ENCODE data around the gene KRTCAP3. TPM values are rescaled to one million over a fixed set of nuclear protein-coding genes. Genes with fewer than 3 reads are reported as not detected.

KRTCAP3 gene
- total and polyA plus RNA-seq, 2 donors (not counting 3 experiments of a cell fraction or from before 2014, with no cell fraction given): 2.1 to 4.0 TPM

DNA sequence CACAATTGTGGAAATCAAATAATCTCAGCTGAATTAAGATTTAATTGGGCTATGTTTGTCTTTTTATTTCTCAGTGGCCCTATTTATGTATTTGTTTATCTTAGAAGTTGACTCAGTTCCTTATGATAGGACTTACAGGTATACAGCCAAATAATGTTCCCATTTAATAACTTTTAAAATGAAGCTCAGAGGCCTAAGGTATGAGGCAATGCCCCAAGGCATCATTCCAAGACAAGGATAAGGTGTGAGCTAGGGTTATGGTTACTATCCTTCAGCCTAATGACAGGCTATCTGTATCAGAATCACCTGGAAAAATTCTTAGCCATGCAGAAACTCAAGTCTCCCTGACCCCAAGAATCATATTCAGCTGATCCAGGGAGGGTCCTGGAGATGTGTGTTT lies 21.2 kb upstream of the KRTCAP3 start:
- H3K4me1 ChIP-seq (ENCODE audit: control insufficient read depth, extremely low read depth, insufficient read depth, low read length): no peaks in the 10 kb centered on the region
- FAIRE-seq (no peak), DNase-seq (ENCODE audit: low read depth, low spot score) (no peak)
- TF ChIP-seq, protein P1, sequence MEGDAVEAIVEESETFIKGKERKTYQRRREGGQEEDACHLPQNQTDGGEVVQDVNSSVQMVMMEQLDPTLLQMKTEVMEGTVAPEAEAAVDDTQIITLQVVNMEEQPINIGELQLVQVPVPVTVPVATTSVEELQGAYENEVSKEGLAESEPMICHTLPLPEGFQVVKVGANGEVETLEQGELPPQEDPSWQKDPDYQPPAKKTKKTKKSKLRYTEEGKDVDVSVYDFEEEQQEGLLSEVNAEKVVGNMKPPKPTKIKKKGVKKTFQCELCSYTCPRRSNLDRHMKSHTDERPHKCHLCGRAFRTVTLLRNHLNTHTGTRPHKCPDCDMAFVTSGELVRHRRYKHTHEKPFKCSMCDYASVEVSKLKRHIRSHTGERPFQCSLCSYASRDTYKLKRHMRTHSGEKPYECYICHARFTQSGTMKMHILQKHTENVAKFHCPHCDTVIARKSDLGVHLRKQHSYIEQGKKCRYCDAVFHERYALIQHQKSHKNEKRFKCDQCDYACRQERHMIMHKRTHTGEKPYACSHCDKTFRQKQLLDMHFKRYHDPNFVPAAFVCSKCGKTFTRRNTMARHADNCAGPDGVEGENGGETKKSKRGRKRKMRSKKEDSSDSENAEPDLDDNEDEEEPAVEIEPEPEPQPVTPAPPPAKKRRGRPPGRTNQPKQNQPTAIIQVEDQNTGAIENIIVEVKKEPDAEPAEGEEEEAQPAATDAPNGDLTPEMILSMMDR (IDR thresholded peaks at IDR 0.05; ENCODE audit: extremely low read depth in 1 of 2, insufficient read depth in 1 of 2, low read depth in 1 of 2, low read length in 2 of 2): no peak
- TF ChIP-seq MYC (IDR thresholded peaks at IDR 0.05; ENCODE audit: low read depth, low read length) (no peak), POLR2A (IDR thresholded peaks at IDR 0.05; ENCODE audit: low read depth, low read length) (no peak), JUN (IDR thresholded peaks at IDR 0.05; ENCODE audit: borderline replicate concordance, insufficient read depth, insufficient read length, low read depth) (no peak), POLR2AphosphoS5 (IDR thresholded peaks at IDR 0.05; ENCODE audit: insufficient read depth, low read depth, low read length) (no peak), FOS (IDR thresholded peaks at IDR 0.05; ENCODE audit: borderline replicate concordance, insufficient read depth, low read length) (no peak), GATA2 (IDR thresholded peaks at IDR 0.05; ENCODE audit: insufficient read depth, insufficient read length, low read depth, low read length) (no peak), EZH2 (IDR thresholded peaks at IDR 0.05; ENCODE audit: borderline replicate concordance, low read depth, low read length, severe bottlenecking) (no peak)
- TF ChIP-seq, protein P2, sequence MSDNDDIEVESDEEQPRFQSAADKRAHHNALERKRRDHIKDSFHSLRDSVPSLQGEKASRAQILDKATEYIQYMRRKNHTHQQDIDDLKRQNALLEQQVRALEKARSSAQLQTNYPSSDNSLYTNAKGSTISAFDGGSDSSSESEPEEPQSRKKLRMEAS (IDR thresholded peaks at IDR 0.05; ENCODE audit: insufficient read depth, insufficient read length): no peak
- H3K9me3 ChIP-seq (replicated peaks; ENCODE audit: control insufficient read depth, insufficient read depth, low read length): no peaks in the 10 kb centered on the region
- H3K9ac ChIP-seq (replicated peaks; ENCODE audit: extremely low read depth, insufficient read depth, low read length): no peak overlapping the region
- no peak overlapping the region for H3K4me2 ChIP-seq (ENCODE audit: insufficient read depth, low read length)
- no TSS peak for BruUV-seq (replicated peaks)
- POLR2A ChIA-PET: no interaction called here
- H3K9me1 ChIP-seq (replicated peaks; ENCODE audit: control insufficient read depth, extremely low read depth, insufficient read depth, low read length): no peaks in the 10 kb centered on the region
- intact Hi-C loops (cut with micrococcal nuclease) (no loop called here), dilution Hi-C loops (cut with MboI; ENCODE audit: extremely low pct_ligation_motif_present, low sequenced_read_pairs) (no loop called here)
- no peaks in the 10 kb centered on the region for H4K20me1 ChIP-seq (replicated peaks; ENCODE audit: control insufficient read depth, extremely low read depth, insufficient read depth, low read length)
- H3K27ac ChIP-seq (ENCODE audit: insufficient read depth, low read depth, low read length): no peak overlapping the region
- H3K27me3 ChIP-seq (ENCODE audit: control insufficient read depth in 2 of 2, insufficient read depth in 2 of 2, low read length in 2 of 2): no peaks in the 10 kb centered on the region
- no peak overlapping the region for H2AFZ ChIP-seq (ENCODE audit: low read depth, low read length)
- no peak overlapping the region for H3K4me3 ChIP-seq (replicated peaks in 1 of 3; ENCODE audit: insufficient read depth in 1 of 3, low read depth in 1 of 3, low read length in 3 of 3)
- CTCF ChIA-PET: no interaction called here
- no peaks in the 10 kb centered on the region for H3K36me3 ChIP-seq (ENCODE audit: control insufficient read depth in 2 of 2, extremely low read depth in 1 of 2, insufficient read depth in 2 of 2, low read length in 2 of 2)
- H3K79me2 ChIP-seq (ENCODE audit: control insufficient read depth, insufficient read depth, low read length): no peaks in the 10 kb centered on the region
